NB4 (cell line): ENCODE results near the gene DGKB.

Experiments
- MYC ChIP-seq: IDR thresholded peaks from 2 replicates; pipeline ENCODE4 v1.6.1; 2011; ENCODE audit warnings: low read depth, low read length
- TF ChIP-seq, protein P1 (sequence below): IDR thresholded peaks from 2 replicates; pipeline ENCODE4 v1.6.1; 2011; ENCODE audit warnings: low read depth, low read length
- TF ChIP-seq, protein P2 (sequence below): IDR thresholded peaks from one replicate; pipeline ENCODE4 v1.5.1; 2012; ENCODE audit warnings: low read depth, low read length

DNA sequence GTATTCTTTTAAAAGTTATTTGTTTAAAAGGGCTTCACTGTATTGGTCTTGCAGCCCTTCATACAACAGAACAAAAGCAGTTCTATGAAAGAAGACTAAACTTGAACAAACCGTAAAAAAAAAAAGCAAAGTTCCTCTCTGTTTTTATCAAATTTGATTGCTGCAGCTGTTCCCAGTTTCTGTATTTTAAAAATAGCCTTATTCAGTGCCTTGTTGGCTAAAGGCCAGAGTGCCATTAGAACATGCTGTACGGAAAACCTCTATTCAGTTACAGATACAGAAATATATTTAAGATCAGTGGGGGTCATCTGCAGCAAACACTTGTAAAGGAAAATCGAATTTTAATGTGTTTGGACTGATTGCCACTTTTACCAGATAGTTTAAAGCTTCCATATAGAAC is 705.3 kb downstream of the DGKB start:
- TF ChIP-seq, protein P1, sequence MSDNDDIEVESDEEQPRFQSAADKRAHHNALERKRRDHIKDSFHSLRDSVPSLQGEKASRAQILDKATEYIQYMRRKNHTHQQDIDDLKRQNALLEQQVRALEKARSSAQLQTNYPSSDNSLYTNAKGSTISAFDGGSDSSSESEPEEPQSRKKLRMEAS = no peak
- TF ChIP-seq, protein P2, sequence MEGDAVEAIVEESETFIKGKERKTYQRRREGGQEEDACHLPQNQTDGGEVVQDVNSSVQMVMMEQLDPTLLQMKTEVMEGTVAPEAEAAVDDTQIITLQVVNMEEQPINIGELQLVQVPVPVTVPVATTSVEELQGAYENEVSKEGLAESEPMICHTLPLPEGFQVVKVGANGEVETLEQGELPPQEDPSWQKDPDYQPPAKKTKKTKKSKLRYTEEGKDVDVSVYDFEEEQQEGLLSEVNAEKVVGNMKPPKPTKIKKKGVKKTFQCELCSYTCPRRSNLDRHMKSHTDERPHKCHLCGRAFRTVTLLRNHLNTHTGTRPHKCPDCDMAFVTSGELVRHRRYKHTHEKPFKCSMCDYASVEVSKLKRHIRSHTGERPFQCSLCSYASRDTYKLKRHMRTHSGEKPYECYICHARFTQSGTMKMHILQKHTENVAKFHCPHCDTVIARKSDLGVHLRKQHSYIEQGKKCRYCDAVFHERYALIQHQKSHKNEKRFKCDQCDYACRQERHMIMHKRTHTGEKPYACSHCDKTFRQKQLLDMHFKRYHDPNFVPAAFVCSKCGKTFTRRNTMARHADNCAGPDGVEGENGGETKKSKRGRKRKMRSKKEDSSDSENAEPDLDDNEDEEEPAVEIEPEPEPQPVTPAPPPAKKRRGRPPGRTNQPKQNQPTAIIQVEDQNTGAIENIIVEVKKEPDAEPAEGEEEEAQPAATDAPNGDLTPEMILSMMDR = no peak
- no peak for TF ChIP-seq MYC
